ENCODE data around the gene IL17RA.

- TF ChIP-seq CTCF (IDR thresholded peaks at IDR 0.05) (no peak), POLR2A (IDR thresholded peaks at IDR 0.05) (no peak)
These were observed 73.4 kb downstream of the IL17RA start for GRCh38 chr22:17158176-17158567.
